Ascending aorta (tissue), 2 donors: Measurements from ENCODE around the gene ETV6. TPM values are rescaled to one million over a fixed set of nuclear protein-coding genes. Genes with fewer than 3 reads are reported as not detected.

Experiments
- DNase-seq, 2 donors: peaks; one replicate each; pipeline ENCODE4 v3.0.0-alpha.2; 2019; ENCODE audit warnings: low spot score in 2 of 2
- H3K27ac ChIP-seq, 2 donors: fragments of 200-600 bp; sonication (generic); one replicate each; pipeline ENCODE4 v1.5.1; 2016 to 2017; ENCODE audit warnings: mild to moderate bottlenecking in 1 of 2
- H3K27me3 ChIP-seq: fragments of 200-600 bp; sonication (generic); one replicate; pipeline ENCODE4 v1.5.1; 2017
- H3K36me3 ChIP-seq, 2 donors: fragments of 200-600 bp; sonication (generic); one replicate each; pipeline ENCODE4 v1.5.1; 2016
- H3K4me1 ChIP-seq, 2 donors: fragments of 200-600 bp; sonication (generic); one replicate each; pipeline ENCODE4 v1.5.1; 2016 to 2017; ENCODE audit warnings: mild to moderate bottlenecking in 1 of 2
- H3K4me3 ChIP-seq, 2 donors: fragments of 200-600 bp; sonication (generic); one replicate each; pipeline ENCODE4 v1.5.1; 2016 to 2017; ENCODE audit warnings: mild to moderate bottlenecking in 1 of 2
- H3K9me3 ChIP-seq, 2 donors: fragments of 200-600 bp; sonication (generic); one replicate each; pipeline ENCODE4 v1.5.1; 2016
- CTCF ChIP-seq, 3 experiments: fragments of 200-600 bp in 2 of 3; fragments of 450-650 bp in 1 of 3; sonication (generic) in 2 of 3; IDR thresholded peaks; one replicate each; pipeline ENCODE4 v1.5.1; 2016 to 2019; ENCODE audit warnings: antibody characterized with exemption in 3 of 3, mild to moderate bottlenecking in 1 of 3, moderate library complexity in 1 of 3
- intact Hi-C: fragments of 100-400 bp; cut with DNase I; formaldehyde crosslinking; loops from one replicate; pipeline ENCODE4 v1.15.1; 2023
- total RNA-seq: library from RNA; depleted of rRNA; stranded (reverse); fragments of >200 nt; gene quantifications from one replicate; pipeline ENCODE4 v1.1.0, GENCODE V29; 2016

ETV6 gene
- total RNA-seq, 1 donor from 2014 or later: 21.6 TPM

DNA sequence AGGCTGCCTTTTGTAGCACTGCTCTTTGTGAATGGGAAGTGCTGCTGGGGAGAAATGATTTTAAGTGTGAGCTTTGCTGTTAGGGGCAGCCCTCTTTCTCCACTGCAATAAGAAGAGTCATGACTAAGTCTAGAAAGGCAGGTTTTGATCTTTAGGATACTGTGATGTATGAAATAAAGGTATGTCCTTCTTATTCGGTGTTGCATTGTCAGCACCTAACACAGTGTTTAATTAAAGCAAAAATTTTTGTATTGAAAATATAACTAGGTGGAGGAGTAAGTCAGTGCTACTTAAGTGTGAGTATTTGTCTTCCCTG is 81.5 kb downstream of the ETV6 start:
- no peaks in the 10 kb centered on the region for H3K9me3 ChIP-seq
- H3K4me1 ChIP-seq: peaks cover 10 to 24% of the 10 kb centered on the region in 2 donors
- H3K36me3 ChIP-seq: no peaks in the 10 kb centered on the region
- no peak for DNase-seq
- peak overlapping the region in 1 of 2 donors; percentile 6 for H3K4me3 ChIP-seq
- H3K27ac ChIP-seq: peak overlapping the region; percentile 77 to 85
- H3K27me3 ChIP-seq: no peaks in the 10 kb centered on the region
- intact Hi-C loops: no loop called here
- TF ChIP-seq CTCF (IDR thresholded peaks at IDR 0.05): no peak

- no peak for TF ChIP-seq CTCF (IDR thresholded peaks at IDR 0.05)
- H3K27me3 ChIP-seq: no peaks in the 10 kb centered on the region
- peak overlapping the region in 1 of 2 donors; percentile 6 for H3K4me3 ChIP-seq
- no peaks in the 10 kb centered on the region for H3K9me3 ChIP-seq
- H3K36me3 ChIP-seq: no peaks in the 10 kb centered on the region
- no peak for DNase-seq
- H3K4me1 ChIP-seq: peaks cover 10 to 24% of the 10 kb centered on the region in 2 donors
- H3K27ac ChIP-seq: peak overlapping the region; percentile 77 to 85
- intact Hi-C loops: no loop called here
These were observed 82.0 kb downstream of the ETV6 start for GRCh38 chr12:11731455-11731854.

- DNase-seq: no peak
These were observed 82.5 kb downstream of the ETV6 start for GRCh38 chr12:11732023-11732422.

GRCh38 chr12:11732715-11733114 is 83.2 kb downstream of the ETV6 start:
- intact Hi-C loops: no loop called here
- no peak for DNase-seq
- no peak overlapping the region for H3K4me3 ChIP-seq
- no peak for TF ChIP-seq CTCF (IDR thresholded peaks at IDR 0.05)
- H3K36me3 ChIP-seq: no peaks in the 10 kb centered on the region
- no peaks in the 10 kb centered on the region for H3K27me3 ChIP-seq
- H3K9me3 ChIP-seq: no peaks in the 10 kb centered on the region
- peak overlapping the region; percentile 77 to 85 for H3K27ac ChIP-seq
- H3K4me1 ChIP-seq: peaks cover 10 to 21% of the 10 kb centered on the region in 2 donors

More at GRCh38 chr12:11732023-11732422, 82.5 kb downstream of the ETV6 start:
- H3K27me3 ChIP-seq: no peaks in the 10 kb centered on the region
- peaks cover 10 to 22% of the 10 kb centered on the region in 2 donors for H3K4me1 ChIP-seq
- H3K36me3 ChIP-seq: no peaks in the 10 kb centered on the region
- no peak for TF ChIP-seq CTCF (IDR thresholded peaks at IDR 0.05)
- intact Hi-C loops: no loop called here
- peak overlapping the region in 1 of 2 donors; percentile 6 for H3K4me3 ChIP-seq
- H3K27ac ChIP-seq: peak overlapping the region; percentile 77 to 85
- no peaks in the 10 kb centered on the region for H3K9me3 ChIP-seq

- Histone ChIP-seq H3K4me1 (peaks cover 10 to 29% of the 10 kb centered on the region in 2 donors), H3K9me3 (no peaks in the 10 kb centered on the region), H3K27ac (no peak overlapping the region), H3K4me3 (no peak overlapping the region), H3K36me3 (no peaks in the 10 kb centered on the region), H3K27me3 (no peaks in the 10 kb centered on the region)
- no peak for DNase-seq
- no peak for TF ChIP-seq CTCF (IDR thresholded peaks at IDR 0.05)
- intact Hi-C loops: no loop called here
These were observed 85.2 kb downstream of the ETV6 start for GRCh38 chr12:11734580-11735180.

- intact Hi-C loops: no loop called here
- Histone ChIP-seq H3K36me3 (no peaks in the 10 kb centered on the region), H3K27ac (no peak overlapping the region), H3K27me3 (no peaks in the 10 kb centered on the region), H3K4me1 (peaks cover 0 to 31% of the 10 kb centered on the region in 2 donors), H3K4me3 (no peak overlapping the region), H3K9me3 (no peaks in the 10 kb centered on the region)
- TF ChIP-seq CTCF (IDR thresholded peaks at IDR 0.05): no peak
- DNase-seq: no peak
These were observed 89.0 kb downstream of the ETV6 start for GRCh38 chr12:11738450-11738849.
